HepG2 (cell line): Measurements from ENCODE around the gene GANC. TPM values are rescaled to one million over a fixed set of nuclear protein-coding genes. Genes with fewer than 3 reads are reported as not detected.

Experiments
- ATAC-seq: fragments of 200-7000 bp; cut with Tn5 transposase; 3 replicates; pipeline ENCODE4 v1.9.1; 2020; ENCODE audit warnings: mild to moderate bottlenecking, moderate library complexity
- BruUV-seq: library from RNA; stranded (reverse); fragments of 400-500 nt; replicated peaks from 2 replicates; lab custom pipeline; 2021; lab: Mats Ljungman, UMichigan
- CTCF ChIA-PET: fragments of 300-600 bp; formaldehyde crosslinking; extraction: SDS; loops from one replicate; lab custom pipeline; 2021; ENCODE audit warnings: low total read pairs, inconsistent platforms, low intra/inter-chr PET ratio; lab: Yijun Ruan, JAX
- POLR2A ChIA-PET: fragments of 350-600 bp; sonication (Branson Sonifier 250); formaldehyde crosslinking; loops from one replicate; lab custom pipeline; 2020; ENCODE audit warnings: antibody characterized with exemption, inconsistent platforms; lab: Yijun Ruan, JAX
- DNase-seq: peaks from one replicate; pipeline ENCODE4 v3.0.0-alpha.2; 2015; ENCODE audit warnings: low spot score
- FAIRE-seq: peaks from 3 replicates; lab custom pipeline; 2011; peaks lifted over from hg19 to GRCh38; lab: Jason Lieb, UNC
- H2AFZ ChIP-seq: one replicate; pipeline ENCODE4 v1.6.1; 2011; ENCODE audit warnings: low read length, inconsistent platforms
- H3K27ac ChIP-seq: fragments of 300-600 bp; 3 replicates; pipeline ENCODE4 v1.8.0; 2011; ENCODE audit warnings: mixed run types, mild to moderate bottlenecking, mixed read lengths, low read length, inconsistent platforms; ENCODE audit not compliant: insufficient read depth; ENCODE audit errors: extremely low read length
- H3K27me3 ChIP-seq, 2 experiments: fragments of 200-600 bp in 1 of 2; 2 replicates in 1 of 2; 3 replicates in 1 of 2; pipeline versions ENCODE4 v1.6.0 to v1.8.0; 2011; ENCODE audit warnings: low read length in 2 of 2, mild to moderate bottlenecking in 2 of 2, moderate library complexity in 2 of 2, inconsistent platforms in 1 of 2; ENCODE audit not compliant: insufficient read depth in 2 of 2, control insufficient read depth in 1 of 2
- H3K36me3 ChIP-seq, 2 experiments: fragments of 200-600 bp in 1 of 2; replicated peaks in 1 of 2; 2 replicates in 1 of 2; 3 replicates in 1 of 2; pipeline versions ENCODE4 v1.5.1 to v1.8.0; 2011; ENCODE audit warnings: low read length in 2 of 2, inconsistent platforms in 1 of 2; ENCODE audit not compliant: insufficient read depth in 2 of 2, control insufficient read depth in 1 of 2
- H3K4me1 ChIP-seq: 2 replicates; pipeline ENCODE4 v1.5.1; 2012; ENCODE audit warnings: low read length, inconsistent platforms; ENCODE audit not compliant: insufficient read depth
- H3K4me2 ChIP-seq: 2 replicates; pipeline ENCODE4 v1.6.0; 2011; ENCODE audit warnings: low read depth, low read length, inconsistent platforms
- H3K4me3 ChIP-seq, 3 experiments: fragments of 200-600 bp in 1 of 3; sonication (generic), shearing (Covaris generic) in 1 of 3; replicated peaks in 1 of 3; 2 replicates each; pipeline ENCODE4 v1.5.1; 2011 to 2016; ENCODE audit warnings: low read length in 3 of 3, inconsistent platforms in 2 of 3, low read depth in 2 of 3, mild to moderate bottlenecking in 2 of 3, control low read depth in 1 of 3, mixed read lengths in 1 of 3; ENCODE audit not compliant: insufficient read depth in 1 of 3
- H3K79me2 ChIP-seq: one replicate; pipeline ENCODE4 v1.6.1; 2011; ENCODE audit warnings: low read length, inconsistent platforms; ENCODE audit not compliant: insufficient read depth
- H3K9ac ChIP-seq: 2 replicates; pipeline ENCODE4 v1.6.0; 2011; ENCODE audit warnings: mild to moderate bottlenecking, low read depth, low read length, inconsistent platforms; ENCODE audit not compliant: insufficient read depth
- H3K9me3 ChIP-seq: 2 replicates; pipeline ENCODE4 v1.5.1; 2012; ENCODE audit warnings: mild to moderate bottlenecking, low read length
- H4K20me1 ChIP-seq: 2 replicates; pipeline ENCODE4 v1.6.0; 2011; ENCODE audit warnings: inconsistent platforms, mild to moderate bottlenecking, low read length, moderate library complexity; ENCODE audit not compliant: insufficient read depth
- CEBPB ChIP-seq: IDR thresholded peaks from 2 replicates; pipeline ENCODE4 v1.6.1; 2011; ENCODE audit warnings: low read depth, low read length, improper control_type of control experiment, borderline replicate concordance
- FOXA3 ChIP-seq: IDR thresholded peaks from 2 replicates; pipeline ENCODE4 v1.6.1; 2016; ENCODE audit warnings: missing genetic modification reagents, missing compliant biosample characterization
- FOXK2 ChIP-seq: fragments of 450-650 bp; IDR thresholded peaks from 2 replicates; pipeline ENCODE4 v1.6.1; 2016
- GATAD2A ChIP-seq: IDR thresholded peaks from 2 replicates; pipeline ENCODE4 v1.6.1; 2016
- NCOR1 ChIP-seq: fragments of 200-600 bp; sonication (generic); IDR thresholded peaks from 2 replicates; pipeline ENCODE4 v1.7.0; 2017; ENCODE audit warnings: antibody characterized with exemption, low read length, borderline replicate concordance
- NR1H2 ChIP-seq: sonication (generic); formaldehyde crosslinking; IDR thresholded peaks from 2 replicates; pipeline ENCODE4 v1.8.1; 2022; ENCODE audit warnings: low read depth, missing genetic modification reagents, borderline replicate concordance
- NR2F6 ChIP-seq, 2 experiments: IDR thresholded peaks; 2 replicates each; pipeline ENCODE4 v1.6.1; 2016; ENCODE audit warnings: antibody characterized with exemption in 1 of 2, mild to moderate bottlenecking in 1 of 2
- RFXANK ChIP-seq: IDR thresholded peaks from 2 replicates; pipeline ENCODE4 v1.6.1; 2016
- SOX13 ChIP-seq, 3 experiments: fragments of 450-650 bp in 1 of 3; sonication (generic) in 1 of 3; formaldehyde crosslinking in 1 of 3; IDR thresholded peaks in 2 of 3; conservative IDR thresholded peaks in 1 of 3; 2 replicates each; pipeline versions ENCODE4 v1.5.0 to v1.6.1; 2016 to 2020; ENCODE audit warnings: antibody characterized with exemption in 1 of 3, mild to moderate bottlenecking in 1 of 3, missing compliant biosample characterization in 1 of 3, missing genetic modification reagents in 1 of 3, moderate library complexity in 1 of 3
- SOX6 ChIP-seq, 2 experiments: fragments of 450-650 bp in 1 of 2; sonication (generic) in 1 of 2; formaldehyde crosslinking in 1 of 2; IDR thresholded peaks; 2 replicates each; pipeline versions ENCODE4 v1.4.0 to v1.6.1; 2017 to 2020; ENCODE audit warnings: antibody characterized with exemption in 1 of 2, mild to moderate bottlenecking in 1 of 2, missing genetic modification reagents in 1 of 2
- TRIM24 ChIP-seq: sonication (generic); formaldehyde crosslinking; IDR thresholded peaks from 2 replicates; pipeline ENCODE4 v1.8.0; 2022; ENCODE audit warnings: mild to moderate bottlenecking, missing genetic modification reagents
- ZBTB21 ChIP-seq: sonication (generic); formaldehyde crosslinking; IDR thresholded peaks from 2 replicates; pipeline ENCODE4 v1.4.0; 2020; ENCODE audit warnings: missing genetic modification reagents
- ZFP82 ChIP-seq: sonication (generic); formaldehyde crosslinking; IDR thresholded peaks from 2 replicates; pipeline ENCODE4 v1.5.1; 2020; ENCODE audit warnings: mild to moderate bottlenecking, missing genetic modification reagents, borderline replicate concordance
- ZNF160 ChIP-seq: sonication (generic); formaldehyde crosslinking; IDR thresholded peaks from 2 replicates; pipeline ENCODE4 v1.8.0; 2022; ENCODE audit warnings: mild to moderate bottlenecking, inconsistent platforms, missing genetic modification reagents
- ZNF558 ChIP-seq: sonication (generic); formaldehyde crosslinking; IDR thresholded peaks from 2 replicates; pipeline ENCODE4 v1.9.0; 2022; ENCODE audit warnings: mild to moderate bottlenecking, missing genetic modification reagents, borderline replicate concordance
- WGBS: methylation state at CpG from one replicate; pipeline ENCODE4 v1.1.6; 2017; ENCODE audit warnings: low lambda C conversion rate; 5-methylcytosine and 5-hydroxymethylcytosine counted together
- in situ Hi-C: cut with HindIII; loops from 2 replicates; pipeline ENCODE4 v1.10.0; 2017; ENCODE audit warnings: low pct_unique_long_range_greater_than_20kb; ENCODE audit not compliant: extremely low pct_ligation_motif_present
- intact Hi-C: fragments of 100-400 bp; cut with micrococcal nuclease; formaldehyde crosslinking; loops from one replicate; pipeline ENCODE4 v1.10.0; 2022; ENCODE audit not compliant: unreplicated experiment
- polyA plus RNA-seq, 8 experiments: library from polyadenylated mRNA; depleted of rRNA in 3 of 8; stranded (reverse) in 7 of 8; unstranded in 1 of 8; fragments of >200 nt; fragmentation: Illumina TruSeq in 4 of 8; extraction: Trizol in 4 of 8; gene quantifications; 2 replicates each; pipeline versions ENCODE4 v1.2.1 to v1.2.3, GENCODE V29; 2011 to 2016; ENCODE audit warnings: low read depth in 4 of 8, missing spikeins in 1 of 8, mixed read lengths in 1 of 8; ENCODE audit not compliant: insufficient read depth in 1 of 8
- total RNA-seq, 5 experiments: library from RNA; depleted of rRNA; stranded (reverse); fragments of >200 nt; fragmentation: Illumina TruSeq; extraction: Trizol; gene quantifications; 2 replicates each; pipeline ENCODE4 v1.2.3, GENCODE V29; 2016; ENCODE audit warnings: low read depth in 1 of 5
- TF ChIP-seq, protein P1 (sequence below): sonication (generic); formaldehyde crosslinking; IDR thresholded peaks from 2 replicates; pipeline ENCODE4 v1.4.0; 2020; ENCODE audit warnings: missing genetic modification reagents
- TF ChIP-seq, protein P2 (sequence below): sonication (generic); formaldehyde crosslinking; IDR thresholded peaks from 2 replicates; pipeline ENCODE4 v1.8.0; 2022; ENCODE audit warnings: missing genetic modification reagents, mild to moderate bottlenecking, inconsistent platforms, borderline replicate concordance
- TF ChIP-seq, protein P3 (sequence below): sonication (generic); formaldehyde crosslinking; IDR thresholded peaks from 2 replicates; pipeline ENCODE4 v1.5.0; 2020; ENCODE audit warnings: mild to moderate bottlenecking, missing genetic modification reagents

Gene GANC
- total and polyA plus RNA-seq, 2 of the 13 experiments (the other 11 are each of a cell fraction or from before 2014, with no cell fraction given) = 17.0 to 21.0 TPM

DNA sequence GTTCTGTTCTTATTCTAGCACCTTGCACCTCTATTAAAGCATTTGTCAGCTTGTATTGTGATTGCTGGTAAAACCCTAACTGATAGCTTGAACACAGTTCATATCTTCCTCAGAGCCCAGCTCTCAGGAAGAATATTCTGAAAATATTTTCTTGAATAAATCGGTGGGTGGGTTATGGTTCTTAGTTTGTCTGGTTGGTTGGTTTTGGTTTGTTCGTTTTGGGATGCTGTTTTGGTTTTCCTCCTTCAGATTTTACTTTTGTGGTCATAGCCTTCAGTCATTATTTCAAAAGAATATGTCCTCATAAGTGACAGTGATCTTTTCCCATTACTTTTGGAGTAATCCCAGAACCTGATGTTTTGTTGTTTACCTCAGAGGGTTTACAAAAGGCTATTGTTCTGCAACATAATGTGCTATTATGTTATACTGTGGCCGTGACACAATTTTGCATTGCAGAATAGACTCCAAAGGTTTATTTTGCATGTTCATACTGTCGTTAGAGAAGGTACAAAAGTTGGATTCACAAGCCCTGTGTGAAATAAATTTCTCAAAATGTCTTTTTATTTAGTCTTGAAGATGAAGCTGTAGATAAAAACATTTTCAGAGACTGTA, 2.9 kb downstream of the GANC start (continued):
- TF ChIP-seq, protein P1, sequence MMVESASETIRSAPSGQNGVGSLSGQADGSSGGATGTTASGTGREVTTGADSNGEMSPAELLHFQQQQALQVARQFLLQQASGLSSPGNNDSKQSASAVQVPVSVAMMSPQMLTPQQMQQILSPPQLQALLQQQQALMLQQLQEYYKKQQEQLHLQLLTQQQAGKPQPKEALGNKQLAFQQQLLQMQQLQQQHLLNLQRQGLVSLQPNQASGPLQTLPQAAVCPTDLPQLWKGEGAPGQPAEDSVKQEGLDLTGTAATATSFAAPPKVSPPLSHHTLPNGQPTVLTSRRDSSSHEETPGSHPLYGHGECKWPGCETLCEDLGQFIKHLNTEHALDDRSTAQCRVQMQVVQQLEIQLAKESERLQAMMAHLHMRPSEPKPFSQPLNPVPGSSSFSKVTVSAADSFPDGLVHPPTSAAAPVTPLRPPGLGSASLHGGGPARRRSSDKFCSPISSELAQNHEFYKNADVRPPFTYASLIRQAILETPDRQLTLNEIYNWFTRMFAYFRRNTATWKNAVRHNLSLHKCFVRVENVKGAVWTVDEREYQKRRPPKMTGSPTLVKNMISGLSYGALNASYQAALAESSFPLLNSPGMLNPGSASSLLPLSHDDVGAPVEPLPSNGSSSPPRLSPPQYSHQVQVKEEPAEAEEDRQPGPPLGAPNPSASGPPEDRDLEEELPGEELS (CRISPR knock-in tag) = 0 out of 2 replicates have a peak, but pooled peaks have one; percentile 32
- TF ChIP-seq FOXK2 (peak; percentile 17; the same call in 1 of the 2 replicates), NR1H2 (CRISPR knock-in tag) (no peak), CEBPB (0 out of 2 replicates have a peak, but pooled peaks have one; percentile 20), NCOR1 (peak; percentile 55; the same call in 1 of the 2 replicates), SOX13 (IDR thresholded peaks at IDR 0.05) (peak; percentile 29; the same call in 1 of the 2 replicates), SOX13 (CRISPR knock-in tag; conservative IDR thresholded peaks at IDR 0.05 in 1 of 2, IDR thresholded peaks at IDR 0.05 in 1 of 2) (peak in 1 of 2 experiments; percentile 92; a peak in 2 of 4 replicates), ZNF558 (CRISPR knock-in tag) (no peak), SOX6 (IDR thresholded peaks at IDR 0.05) (no peak), SOX6 (CRISPR knock-in tag; IDR thresholded peaks at IDR 0.05) (peak; percentile 77), ZBTB21 (CRISPR knock-in tag) (peak; percentile 77; the same call in 1 of the 2 replicates)

DNA sequence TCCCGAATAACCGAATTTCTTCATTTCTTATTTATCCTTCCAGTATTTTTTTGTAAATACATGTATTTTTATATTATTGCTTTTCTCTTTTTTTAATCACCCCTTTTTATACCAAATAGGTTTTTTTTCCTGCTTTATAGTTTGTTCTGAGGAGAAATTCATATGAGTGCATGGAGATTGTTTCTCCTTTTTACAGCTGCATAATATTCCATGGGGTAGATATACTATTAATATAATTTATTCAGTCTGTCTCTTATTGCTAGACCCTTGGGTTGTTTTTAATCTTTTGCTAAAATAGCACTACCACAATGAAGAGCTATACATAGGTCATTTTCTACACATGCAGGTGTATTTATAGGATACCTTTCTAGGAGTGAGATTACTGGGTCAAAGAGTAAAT, 3.8 kb downstream of the GANC start:
- Histone ChIP-seq H4K20me1 (0 out of 2 replicates have a peak, but pooled peaks cover 8% of the 10 kb centered on the region), H3K4me2 (no peak overlapping the region), H3K9ac (no peak overlapping the region), H3K27ac (no peak overlapping the region), H2AFZ (no peak overlapping the region), H3K9me3 (no peaks in the 10 kb centered on the region), H3K4me3 (no peak overlapping the region), H3K4me1 (peaks cover 14% of the 10 kb centered on the region), H3K36me3 (peaks cover 4 to 14% of the 10 kb centered on the region in 2 experiments; a peak in 2 of 5 replicates), H3K79me2 (peaks cover 30% of the 10 kb centered on the region), H3K27me3 (no peaks in the 10 kb centered on the region; a peak in 1 of 5 replicates)
- intact Hi-C loops (no loop called here), in situ Hi-C loops (no loop called here)
- ChIA-PET CTCF (no interaction called here), POLR2A (no interaction called here)
- ATAC-seq = no peak
- FAIRE-seq = no peak
- no peak for DNase-seq
- no TSS peak for BruUV-seq
- no peak for TF ChIP-seq NR2F6 (IDR thresholded peaks at IDR 0.05)
- no peak for TF ChIP-seq NR2F6 (CRISPR knock-in tag; IDR thresholded peaks at IDR 0.05)
- TF ChIP-seq RFXANK (CRISPR knock-in tag) = no peak
- no peak for TF ChIP-seq GATAD2A (CRISPR knock-in tag)
- TF ChIP-seq TRIM24 = no peak
- TF ChIP-seq, protein P2, sequence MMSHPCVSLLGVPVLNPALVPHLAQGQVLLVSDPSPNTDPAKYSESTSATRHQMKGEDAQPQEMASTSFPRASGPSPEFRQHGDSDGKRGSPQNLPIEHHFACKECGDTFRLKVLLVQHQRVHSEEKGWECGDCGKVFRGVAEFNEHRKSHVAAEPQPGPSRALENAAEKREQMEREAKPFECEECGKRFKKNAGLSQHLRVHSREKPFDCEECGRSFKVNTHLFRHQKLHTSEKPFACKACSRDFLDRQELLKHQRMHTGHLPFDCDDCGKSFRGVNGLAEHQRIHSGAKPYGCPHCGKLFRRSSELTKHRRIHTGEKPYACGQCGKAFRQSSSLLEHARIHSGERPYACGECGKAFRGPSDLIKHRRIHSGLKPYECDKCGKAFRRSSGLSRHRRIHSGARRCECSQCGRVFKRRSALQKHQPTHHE (CRISPR knock-in tag) = no peak
- TF ChIP-seq ZNF160 (CRISPR knock-in tag) = no peak
- no peak for TF ChIP-seq FOXA3 (CRISPR knock-in tag)
- TF ChIP-seq, protein P3, sequence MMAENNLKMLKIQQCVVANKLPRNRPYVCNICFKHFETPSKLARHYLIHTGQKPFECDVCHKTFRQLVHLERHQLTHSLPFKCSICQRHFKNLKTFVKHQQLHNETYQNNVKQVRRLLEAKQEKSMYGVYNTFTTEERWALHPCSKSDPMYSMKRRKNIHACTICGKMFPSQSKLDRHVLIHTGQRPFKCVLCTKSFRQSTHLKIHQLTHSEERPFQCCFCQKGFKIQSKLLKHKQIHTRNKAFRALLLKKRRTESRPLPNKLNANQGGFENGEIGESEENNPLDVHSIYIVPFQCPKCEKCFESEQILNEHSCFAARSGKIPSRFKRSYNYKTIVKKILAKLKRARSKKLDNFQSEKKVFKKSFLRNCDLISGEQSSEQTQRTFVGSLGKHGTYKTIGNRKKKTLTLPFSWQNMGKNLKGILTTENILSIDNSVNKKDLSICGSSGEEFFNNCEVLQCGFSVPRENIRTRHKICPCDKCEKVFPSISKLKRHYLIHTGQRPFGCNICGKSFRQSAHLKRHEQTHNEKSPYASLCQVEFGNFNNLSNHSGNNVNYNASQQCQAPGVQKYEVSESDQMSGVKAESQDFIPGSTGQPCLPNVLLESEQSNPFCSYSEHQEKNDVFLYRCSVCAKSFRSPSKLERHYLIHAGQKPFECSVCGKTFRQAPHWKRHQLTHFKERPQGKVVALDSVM = no peak
- no peak for TF ChIP-seq ZFP82
- 97% methylated on average over 2 of the region's 2 CpGs for WGBS
